ENCODE results near the gene CCL26. TPM values are rescaled to one million over a fixed set of nuclear protein-coding genes. Genes with fewer than 3 reads are reported as not detected.

Gene CCL26
- total and polyA plus RNA-seq, 10 of the 15 experiments (the other 5 are each of a cell fraction or from before 2014, with no cell fraction given) = not detected

GRCh38 chr7:75776295-75776971, 4.4 kb upstream of the CCL26 start (continued):
- TF ChIP-seq ATF7 (IDR thresholded peaks at IDR 0.05; ENCODE audit: low read depth) (peak; percentile 59), CBX5 (IDR thresholded peaks at IDR 0.05; ENCODE audit: low read depth) (no peak), RAD51 (IDR thresholded peaks at IDR 0.05) (peak; percentile 12; the same call in 1 of the 2 replicates), IKZF2 (IDR thresholded peaks at IDR 0.05) (peak; percentile 42 to 57), BHLHE40 (IDR thresholded peaks at IDR 0.05; ENCODE audit: borderline replicate concordance in 1 of 2, low read depth in 2 of 2, low read length in 1 of 2) (0 out of 4 replicates have a peak, but pooled peaks of 1 of the 2 experiments have one; percentile 15), MEF2B (IDR thresholded peaks at IDR 0.05; ENCODE audit: partially characterized antibody, poor library complexity, severe bottlenecking) (peak; percentile 46), NFIC (IDR thresholded peaks at IDR 0.05; ENCODE audit: low read depth, low read length) (peak; percentile 35; the same call in 1 of the 2 replicates), IRF3 (IDR thresholded peaks at IDR 0.05) (no peak), MEF2A (IDR thresholded peaks at IDR 0.05; ENCODE audit: insufficient read depth, low read depth, low read length) (0 out of 2 replicates have a peak, but pooled peaks have one; percentile 17), SP1 (IDR thresholded peaks at IDR 0.05; ENCODE audit: low read depth, low read length) (no peak), HDGF (IDR thresholded peaks at IDR 0.05) (no peak), SMARCA5 (IDR thresholded peaks at IDR 0.05) (no peak), RUNX3 (IDR thresholded peaks at IDR 0.05; ENCODE audit: low read length) (peak; percentile 92), SRF (IDR thresholded peaks at IDR 0.05; ENCODE audit: low read depth in 2 of 2, low read length in 2 of 2) (no peak), NKRF (conservative IDR thresholded peaks at IDR 0.05) (no peak), SIN3A (IDR thresholded peaks at IDR 0.05; ENCODE audit: low read depth, low read length) (no peak), ZBTB4 (CRISPR knock-in tag; IDR thresholded peaks at IDR 0.05) (no peak), PKNOX1 (IDR thresholded peaks at IDR 0.05) (no peak), MXI1 (IDR thresholded peaks at IDR 0.05; ENCODE audit: low read depth, low read length) (no peak), SKIL (IDR thresholded peaks at IDR 0.05; ENCODE audit: low read depth, poor library complexity, severe bottlenecking) (no peak), KAT2A (conservative IDR thresholded peaks at IDR 0.05; ENCODE audit: control insufficient read depth, low read depth, low read length) (no peak)

Data from GM12878 (cell line).